BE2C (cell line): Measurements from ENCODE around the gene ZNF469.
"Not testable (repeated sequence)": the region's sequence is repeated elsewhere in the genome, so short reads cannot be mapped to it uniquely, and the experiment has no call there.

ENCODE experiments used
- DNase-seq: peaks from one replicate; pipeline ENCODE4 v3.0.0-alpha.2; 2020
- H3K27me3 ChIP-seq: fragments of 250-450 bp; sonication (Bioruptor Pico); 2 replicates; pipeline ENCODE4 v1.5.1; 2020; ENCODE audit warnings: mild to moderate bottlenecking
- H3K36me3 ChIP-seq: fragments of 250-450 bp; sonication (Bioruptor Pico); 2 replicates; pipeline ENCODE4 v1.5.1; 2020; ENCODE audit warnings: mild to moderate bottlenecking
- H3K4me1 ChIP-seq: fragments of 250-450 bp; sonication (Bioruptor Pico); 2 replicates; pipeline ENCODE4 v1.5.1; 2020
- H3K4me3 ChIP-seq: 2 replicates; pipeline ENCODE4 v1.5.1; 2011; ENCODE audit warnings: low read depth, low read length
- H3K9me3 ChIP-seq: fragments of 250-450 bp; sonication (Bioruptor Pico); 2 replicates; pipeline ENCODE4 v1.5.1; 2020
- CTCF ChIP-seq: IDR thresholded peaks from 2 replicates; pipeline ENCODE4 v1.5.1; 2012; ENCODE audit warnings: mild to moderate bottlenecking, low read depth, low read length

The ZNF469 gene

GRCh38 chr16:88357317-88358022, 25.3 kb upstream of the ZNF469 start:
- TF ChIP-seq CTCF = no peak
- no peaks in the 10 kb centered on the region for H3K4me1 ChIP-seq
- DNase-seq = no peak
- H3K27me3 ChIP-seq = no peaks in the 10 kb centered on the region
- H3K4me3 ChIP-seq = no peak overlapping the region
- H3K36me3 ChIP-seq = no peaks in the 10 kb centered on the region
- no peaks in the 10 kb centered on the region for H3K9me3 ChIP-seq

GRCh38 chr16:88358023-88358420, 24.7 kb upstream of the ZNF469 start:
- TF ChIP-seq CTCF = no peak
- no peaks in the 10 kb centered on the region for H3K27me3 ChIP-seq
- DNase-seq = no peak
- no peaks in the 10 kb centered on the region for H3K4me1 ChIP-seq
- no peaks in the 10 kb centered on the region for H3K9me3 ChIP-seq
- H3K36me3 ChIP-seq = no peaks in the 10 kb centered on the region
- no peak overlapping the region for H3K4me3 ChIP-seq

- no peaks in the 10 kb centered on the region for H3K27me3 ChIP-seq
- TF ChIP-seq CTCF = no peak
- DNase-seq = peak; percentile 1
These were observed 23.8 kb upstream of the ZNF469 start for GRCh38 chr16:88359008-88359407.

GRCh38 chr16:88360401-88360800, 22.4 kb upstream of the ZNF469 start:
- H3K4me3 ChIP-seq, H3K4me1 ChIP-seq, DNase-seq, H3K36me3 ChIP-seq, H3K9me3 ChIP-seq, H3K27me3 ChIP-seq: not testable (repeated sequence)

More at GRCh38 chr16:88359008-88359407, 23.8 kb upstream of the ZNF469 start:
- H3K36me3 ChIP-seq = no peaks in the 10 kb centered on the region
- no peak overlapping the region for H3K4me3 ChIP-seq
- no peaks in the 10 kb centered on the region for H3K9me3 ChIP-seq
- H3K4me1 ChIP-seq = no peaks in the 10 kb centered on the region

GRCh38 chr16:88360999-88361398, 21.8 kb upstream of the ZNF469 start:
- Histone ChIP-seq H3K4me1 (no peaks in the 10 kb centered on the region), H3K4me3 (no peak overlapping the region), H3K27me3 (no peaks in the 10 kb centered on the region), H3K9me3 (no peaks in the 10 kb centered on the region; the same call in 1 of the 2 replicates), H3K36me3 (no peaks in the 10 kb centered on the region)
- TF ChIP-seq CTCF = no peak
- DNase-seq = no peak

- TF ChIP-seq CTCF = no peak
These were observed 21.0 kb upstream of the ZNF469 start for GRCh38 chr16:88361775-88362174.

More at GRCh38 chr16:88361775-88362174, 21.0 kb upstream of the ZNF469 start:
- H3K4me1 ChIP-seq = no peaks in the 10 kb centered on the region
- H3K4me3 ChIP-seq = no peak overlapping the region
- no peaks in the 10 kb centered on the region; the same call in 1 of the 2 replicates for H3K9me3 ChIP-seq
- H3K27me3 ChIP-seq = no peaks in the 10 kb centered on the region
- H3K36me3 ChIP-seq = no peaks in the 10 kb centered on the region
- no peak for DNase-seq
